ENCODE results near the gene GNB1.

GNB1 gene

DNA sequence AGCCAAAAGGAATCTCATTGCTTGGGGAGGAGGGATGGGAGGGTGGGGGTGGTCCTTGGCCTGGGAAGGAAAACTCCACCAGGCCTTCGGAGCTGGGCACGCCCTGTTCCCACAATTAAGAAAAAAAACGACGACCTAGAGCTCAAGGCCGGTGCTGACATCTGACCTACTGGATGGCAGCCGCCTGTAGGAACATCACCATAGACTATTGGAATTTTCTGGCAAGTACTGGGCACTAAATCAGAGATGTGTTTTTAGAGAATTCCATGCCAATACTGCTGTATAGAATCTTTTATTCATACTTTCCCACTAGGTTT lies 113.3 kb downstream of the GNB1 start:
- peak overlapping the region; percentile 73 for H3K4me3 ChIP-seq (ENCODE audit: low read depth, low read length)
- TF ChIP-seq, protein P1, sequence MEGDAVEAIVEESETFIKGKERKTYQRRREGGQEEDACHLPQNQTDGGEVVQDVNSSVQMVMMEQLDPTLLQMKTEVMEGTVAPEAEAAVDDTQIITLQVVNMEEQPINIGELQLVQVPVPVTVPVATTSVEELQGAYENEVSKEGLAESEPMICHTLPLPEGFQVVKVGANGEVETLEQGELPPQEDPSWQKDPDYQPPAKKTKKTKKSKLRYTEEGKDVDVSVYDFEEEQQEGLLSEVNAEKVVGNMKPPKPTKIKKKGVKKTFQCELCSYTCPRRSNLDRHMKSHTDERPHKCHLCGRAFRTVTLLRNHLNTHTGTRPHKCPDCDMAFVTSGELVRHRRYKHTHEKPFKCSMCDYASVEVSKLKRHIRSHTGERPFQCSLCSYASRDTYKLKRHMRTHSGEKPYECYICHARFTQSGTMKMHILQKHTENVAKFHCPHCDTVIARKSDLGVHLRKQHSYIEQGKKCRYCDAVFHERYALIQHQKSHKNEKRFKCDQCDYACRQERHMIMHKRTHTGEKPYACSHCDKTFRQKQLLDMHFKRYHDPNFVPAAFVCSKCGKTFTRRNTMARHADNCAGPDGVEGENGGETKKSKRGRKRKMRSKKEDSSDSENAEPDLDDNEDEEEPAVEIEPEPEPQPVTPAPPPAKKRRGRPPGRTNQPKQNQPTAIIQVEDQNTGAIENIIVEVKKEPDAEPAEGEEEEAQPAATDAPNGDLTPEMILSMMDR (IDR thresholded peaks at IDR 0.05; ENCODE audit: low read depth, low read length): no peak

DNA sequence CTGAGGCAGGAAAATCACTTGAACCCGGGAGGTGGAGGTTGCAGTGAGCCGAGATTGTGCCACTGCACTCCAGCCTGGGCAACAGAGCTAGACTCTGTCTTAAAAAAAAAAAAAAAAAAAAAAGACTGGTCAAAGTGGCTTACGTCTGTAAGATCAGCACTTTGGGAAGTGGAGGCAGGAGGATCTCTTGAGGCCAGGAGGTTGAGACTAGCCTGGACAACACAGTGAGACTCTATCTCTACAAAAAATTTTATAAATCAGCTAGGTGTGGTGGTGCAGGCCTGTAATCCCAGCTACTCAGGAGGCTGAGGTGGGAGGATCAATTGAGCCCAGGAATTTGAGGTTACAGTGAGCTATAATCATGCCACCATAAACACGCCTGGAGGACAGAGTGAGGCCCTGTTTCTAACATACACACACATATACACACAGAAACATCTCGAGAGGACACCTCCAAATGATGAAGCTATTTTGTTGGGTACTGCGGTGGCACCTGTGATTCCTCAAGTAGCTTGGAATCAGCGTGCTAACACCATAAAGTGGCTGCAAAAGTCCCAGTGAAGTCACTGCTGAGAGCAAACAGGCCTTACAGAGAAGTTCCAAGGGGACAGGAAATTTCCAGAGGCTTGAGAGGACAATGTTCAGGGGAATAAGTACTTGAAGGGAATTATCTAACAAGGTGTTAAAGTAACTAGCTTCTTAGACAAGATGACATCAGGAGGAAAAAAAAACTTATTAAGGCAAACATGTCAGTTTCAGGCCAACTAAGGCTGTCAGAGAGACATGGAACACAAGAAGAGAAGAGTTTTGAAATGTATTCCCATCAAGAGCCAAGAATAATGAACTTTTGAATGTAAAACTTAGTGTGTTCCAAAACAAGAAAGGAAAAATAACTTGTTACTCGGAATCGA lies 114.0 kb downstream of the GNB1 start:
- H3K4me3 ChIP-seq (ENCODE audit: low read depth, low read length): peak overlapping the region; percentile 73
- TF ChIP-seq, protein P1 (IDR thresholded peaks at IDR 0.05; ENCODE audit: low read depth, low read length): no peak

DNA sequence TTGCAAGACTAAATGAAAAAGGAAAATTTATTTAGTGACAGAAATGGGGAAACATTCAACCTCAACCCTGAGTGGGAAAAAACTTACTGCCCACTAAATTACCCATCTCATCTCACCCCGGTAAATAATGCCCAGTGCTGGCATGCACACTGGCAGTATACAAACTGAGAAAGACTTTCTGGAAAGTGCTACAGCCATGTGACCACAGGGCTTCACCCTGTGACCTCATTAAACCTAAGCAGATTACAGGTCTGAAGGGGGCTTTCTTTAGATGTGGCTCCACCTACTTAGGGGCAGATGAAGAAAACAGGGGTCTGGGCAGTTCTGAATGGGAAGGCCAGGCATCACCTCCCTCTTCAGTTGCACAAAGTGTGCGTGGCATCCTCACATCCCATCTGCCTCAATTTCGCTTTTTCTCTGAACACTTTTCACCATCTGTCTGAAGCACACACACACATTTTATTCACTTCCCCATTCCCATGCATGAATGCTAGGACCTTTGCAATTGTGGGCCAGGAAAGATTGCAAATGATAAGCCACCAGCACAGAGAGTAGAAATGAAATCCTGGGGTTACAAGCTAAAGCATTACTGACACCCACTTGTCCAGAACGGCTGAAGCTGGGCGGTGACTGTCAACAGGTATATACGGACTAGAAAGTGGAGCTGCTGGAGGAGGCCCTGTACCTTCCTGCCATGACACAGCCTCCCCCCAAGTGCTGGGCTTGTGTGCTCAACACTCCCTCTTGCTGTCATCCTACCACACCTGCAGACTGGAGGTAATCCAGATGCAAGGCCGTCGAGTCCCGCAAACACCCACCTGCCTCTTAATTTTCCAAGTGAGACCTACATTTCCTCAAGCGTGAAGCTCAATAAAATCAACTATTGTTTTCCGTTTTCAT lies 115.3 kb downstream of the GNB1 start:
- H3K4me3 ChIP-seq (ENCODE audit: low read depth, low read length): no peak overlapping the region
- TF ChIP-seq, protein P1 (IDR thresholded peaks at IDR 0.05; ENCODE audit: low read depth, low read length): no peak

DNA sequence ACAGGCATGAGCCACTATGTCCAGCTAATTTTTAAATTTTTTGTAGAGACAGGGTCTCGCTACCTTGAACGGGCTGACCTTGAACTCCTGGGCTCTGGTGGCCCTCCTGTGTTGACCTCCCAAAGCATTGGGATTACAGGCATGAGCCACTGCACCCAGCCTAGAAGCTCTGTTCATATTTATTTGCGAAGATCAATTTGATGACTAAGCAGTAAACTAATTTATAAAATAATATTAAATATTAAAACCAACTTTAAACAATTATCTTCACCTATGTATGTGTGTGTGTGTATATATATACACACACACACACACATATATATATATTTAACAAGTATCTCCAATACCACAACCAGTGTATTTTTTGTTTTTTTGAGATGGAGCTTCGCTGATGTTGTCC lies 117.0 kb downstream of the GNB1 start:
- no peak overlapping the region for H3K4me3 ChIP-seq (ENCODE audit: low read depth, low read length)
- TF ChIP-seq, protein P1 (IDR thresholded peaks at IDR 0.05; ENCODE audit: low read depth, low read length): no peak

DNA sequence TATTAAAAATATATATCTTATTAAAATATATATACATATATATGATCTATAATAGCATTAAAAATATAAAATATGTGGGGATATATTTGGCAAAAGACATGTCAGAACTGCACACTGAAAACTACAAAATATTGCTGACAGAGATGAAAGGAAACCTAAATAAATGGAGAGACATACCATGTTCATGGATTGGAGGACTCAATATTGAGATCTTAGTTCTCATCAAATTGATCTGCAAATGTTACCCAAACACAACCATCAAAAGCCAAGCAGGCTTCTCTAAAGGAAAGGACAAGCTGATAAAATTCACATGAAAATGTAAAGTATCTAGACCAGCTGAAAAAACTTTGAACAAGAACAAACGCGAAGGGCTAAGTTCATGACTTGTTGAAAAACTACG lies 119.8 kb downstream of the GNB1 start:
- TF ChIP-seq, protein P1 (IDR thresholded peaks at IDR 0.05; ENCODE audit: low read depth, low read length): no peak
- H3K4me3 ChIP-seq (ENCODE audit: low read depth, low read length): no peak overlapping the region

DNA sequence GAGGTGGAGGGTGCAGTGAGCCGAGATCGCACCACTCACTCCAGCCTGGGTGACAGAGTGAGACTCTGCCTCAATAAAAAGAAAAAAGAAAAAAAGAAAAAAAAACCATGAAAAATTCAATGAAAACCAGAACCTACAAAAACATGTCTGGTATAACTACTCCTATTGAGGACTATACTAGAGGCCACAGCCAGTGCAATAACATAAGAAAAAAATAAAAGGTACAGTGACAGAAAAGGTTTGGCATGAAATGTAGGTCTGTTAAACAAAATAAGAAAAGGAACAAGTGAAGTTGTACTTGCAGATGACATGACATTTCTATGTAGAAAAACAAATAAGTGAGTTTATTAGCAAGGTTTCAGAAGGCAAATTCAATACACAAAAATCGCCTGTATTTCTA lies 120.8 kb downstream of the GNB1 start:
- TF ChIP-seq, protein P1 (IDR thresholded peaks at IDR 0.05; ENCODE audit: low read depth, low read length): no peak
- H3K4me3 ChIP-seq (ENCODE audit: low read depth, low read length): no peak overlapping the region

Data from WI38 (cell line).